Stimulated activated CD4-positive, alpha-beta T cell treated with anti-CD3 and anti-CD28 coated beads, TNF-alpha, amount 100 ng/mL, for 48 hours (primary cell): ENCODE measurements around the gene PRSS8.
"Not testable (repeated sequence)": the region's sequence is repeated elsewhere in the genome, so short reads cannot be mapped to it uniquely, and the experiment has no call there.

Source experiments
- DNase-seq, 3 donors: peaks; one replicate each; pipeline ENCODE4 v3.0.0-alpha.2; 2020; ENCODE audit warnings: low read depth in 3 of 3

The PRSS8 gene

DNA sequence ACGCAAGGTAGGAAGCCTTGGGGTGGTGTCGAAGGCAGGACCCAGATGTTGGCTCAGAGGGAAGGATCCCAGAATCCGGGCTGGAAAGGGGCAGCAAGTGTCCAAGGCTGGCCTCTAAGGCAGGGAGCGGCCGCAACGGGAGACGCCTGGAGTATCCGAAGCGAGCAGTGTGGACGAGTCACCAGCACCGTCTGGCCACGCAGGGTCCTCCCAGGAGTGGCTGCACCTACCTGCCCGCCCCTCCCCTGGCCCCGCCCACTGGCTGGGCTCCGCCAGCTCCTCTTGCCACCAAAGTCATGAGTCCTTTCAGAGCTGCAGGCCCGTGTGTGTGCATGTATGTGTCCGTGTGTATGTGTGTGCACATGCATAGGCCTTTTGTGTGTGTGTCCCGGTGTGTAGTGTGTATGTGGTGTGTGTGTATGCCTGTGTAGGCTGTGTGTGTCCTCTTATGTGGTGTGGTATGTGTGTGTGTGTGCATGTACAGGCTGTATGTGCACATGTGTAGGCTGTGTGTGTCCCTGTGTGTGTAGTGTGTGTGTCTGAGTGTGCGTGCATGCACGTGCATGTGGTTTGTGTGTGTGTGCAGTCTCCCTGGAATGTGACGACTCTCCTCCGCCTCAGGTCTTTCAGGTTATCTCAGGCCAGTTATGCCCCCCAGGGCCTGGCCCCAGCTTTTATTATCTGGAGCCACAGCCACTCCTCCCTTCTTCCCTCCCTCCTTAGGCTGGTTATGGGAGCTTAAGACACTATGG lies at the start of gene PRSS8:
Gene PRSS8, minus strand, starts transcription at position 193 of the 752 bp plus-strand sequence. CDS start 229 bp downstream, outside the sequence.
- no peak for DNase-seq

DNA sequence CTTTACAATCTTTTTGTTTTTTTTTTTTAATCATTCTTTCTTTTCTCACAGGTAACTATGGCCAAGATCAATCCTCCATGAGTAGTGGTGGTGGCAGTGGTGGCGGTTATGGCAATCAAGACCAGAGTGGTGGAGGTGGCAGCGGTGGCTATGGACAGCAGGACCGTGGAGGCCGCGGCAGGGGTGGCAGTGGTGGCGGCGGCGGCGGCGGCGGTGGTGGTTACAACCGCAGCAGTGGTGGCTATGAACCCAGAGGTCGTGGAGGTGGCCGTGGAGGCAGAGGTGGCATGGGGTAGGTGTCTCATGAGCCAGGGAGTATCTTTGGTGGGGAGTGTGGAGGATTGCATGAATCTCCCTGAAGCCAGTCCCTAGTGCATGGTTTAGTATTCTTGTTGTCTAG lies 49.4 kb upstream of the PRSS8 start:
- DNase-seq = no peak

DNA sequence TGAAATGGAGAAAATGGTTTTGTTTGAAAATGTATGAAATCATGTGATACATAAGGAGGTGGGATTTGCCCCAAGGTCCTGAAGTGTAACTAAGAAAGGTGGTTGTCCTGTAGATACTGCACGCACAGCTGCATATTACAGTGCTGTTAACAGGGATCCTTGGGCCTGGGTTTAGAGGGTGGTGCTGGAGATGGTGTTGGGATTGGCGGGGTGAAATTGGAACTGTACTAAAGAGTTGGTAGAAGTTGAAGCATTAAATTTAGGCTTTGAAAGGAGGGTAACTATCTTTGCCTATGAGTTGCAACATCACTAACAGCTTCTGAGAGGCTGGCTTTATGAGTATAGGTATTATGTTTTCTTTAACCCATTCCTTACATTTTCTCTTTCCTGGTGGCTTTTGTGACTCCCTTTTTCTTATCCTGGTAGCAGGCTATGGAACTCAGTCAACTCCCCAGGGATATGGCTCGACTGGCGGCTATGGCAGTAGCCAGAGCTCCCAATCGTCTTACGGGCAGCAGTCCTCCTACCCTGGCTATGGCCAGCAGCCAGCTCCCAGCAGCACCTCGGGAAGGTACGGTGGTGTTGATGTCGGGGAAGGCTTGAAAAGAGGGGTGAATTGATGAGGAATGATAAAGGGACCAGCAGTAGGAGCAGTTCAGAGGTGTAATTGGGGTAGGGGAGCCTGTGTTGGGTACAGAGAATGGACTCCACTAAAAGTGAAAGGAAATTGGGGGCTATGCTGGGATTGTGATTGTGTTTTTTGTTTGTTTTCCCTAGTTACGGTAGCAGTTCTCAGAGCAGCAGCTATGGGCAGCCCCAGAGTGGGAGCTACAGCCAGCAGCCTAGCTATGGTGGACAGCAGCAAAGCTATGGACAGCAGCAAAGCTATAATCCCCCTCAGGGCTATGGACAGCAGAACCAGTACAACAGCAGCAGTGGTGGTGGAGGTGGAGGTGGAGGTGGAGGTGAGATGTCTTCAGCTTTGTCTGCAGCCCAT lies 48.2 kb upstream of the PRSS8 start:
- DNase-seq = no peak

DNA sequence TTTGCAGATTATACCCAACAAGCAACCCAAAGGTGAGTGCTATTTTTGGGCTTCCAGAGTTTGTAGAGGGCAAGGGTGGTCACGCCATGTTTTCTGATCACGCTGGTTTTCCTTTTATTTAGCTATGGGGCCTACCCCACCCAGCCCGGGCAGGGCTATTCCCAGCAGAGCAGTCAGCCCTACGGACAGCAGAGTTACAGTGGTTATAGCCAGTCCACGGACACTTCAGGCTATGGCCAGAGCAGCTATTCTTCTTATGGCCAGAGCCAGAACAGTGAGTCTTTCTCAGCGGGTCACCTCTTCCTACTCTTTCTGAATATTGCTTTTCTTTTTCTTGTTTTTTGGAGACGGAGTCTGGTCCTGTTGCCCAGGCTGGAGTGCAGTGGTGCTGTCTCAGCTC lies 46.9 kb upstream of the PRSS8 start:
- no peak for DNase-seq

DNA sequence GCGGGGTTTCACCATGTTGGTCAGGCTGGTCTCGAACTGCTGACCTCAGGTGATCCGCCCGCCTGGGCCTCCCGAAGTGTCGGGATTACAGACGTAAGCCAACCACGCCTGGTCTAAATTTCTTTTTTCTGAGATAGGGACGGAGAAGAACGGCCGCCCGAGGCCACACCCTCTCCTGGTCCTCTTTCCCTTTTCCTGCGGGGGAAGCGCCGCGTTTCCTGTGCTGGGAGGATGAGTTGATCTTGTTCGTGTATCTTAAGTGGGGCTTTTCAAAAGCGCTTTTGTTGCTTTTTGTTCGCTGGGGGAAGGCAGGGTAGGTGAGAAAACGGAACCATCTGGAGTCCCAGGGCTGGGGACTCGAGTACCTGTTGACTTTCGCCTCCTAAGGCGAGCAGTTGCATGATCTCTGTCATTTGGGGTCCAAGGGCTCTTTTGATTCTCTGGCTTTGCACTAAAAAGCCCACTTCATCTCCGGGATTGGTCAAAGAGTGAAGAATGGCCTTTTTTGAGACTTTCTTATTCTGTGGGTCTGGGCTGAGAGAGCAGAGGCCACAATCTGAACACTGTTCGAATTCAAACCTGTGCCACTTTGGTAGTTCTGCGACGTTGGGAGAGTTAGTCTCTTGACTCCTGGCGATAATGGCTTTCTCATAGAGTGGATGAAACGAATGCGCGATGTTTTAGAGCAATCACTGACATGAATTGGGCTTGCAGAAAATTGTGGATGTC lies 45.7 kb upstream of the PRSS8 start:
- no peak for DNase-seq

DNA sequence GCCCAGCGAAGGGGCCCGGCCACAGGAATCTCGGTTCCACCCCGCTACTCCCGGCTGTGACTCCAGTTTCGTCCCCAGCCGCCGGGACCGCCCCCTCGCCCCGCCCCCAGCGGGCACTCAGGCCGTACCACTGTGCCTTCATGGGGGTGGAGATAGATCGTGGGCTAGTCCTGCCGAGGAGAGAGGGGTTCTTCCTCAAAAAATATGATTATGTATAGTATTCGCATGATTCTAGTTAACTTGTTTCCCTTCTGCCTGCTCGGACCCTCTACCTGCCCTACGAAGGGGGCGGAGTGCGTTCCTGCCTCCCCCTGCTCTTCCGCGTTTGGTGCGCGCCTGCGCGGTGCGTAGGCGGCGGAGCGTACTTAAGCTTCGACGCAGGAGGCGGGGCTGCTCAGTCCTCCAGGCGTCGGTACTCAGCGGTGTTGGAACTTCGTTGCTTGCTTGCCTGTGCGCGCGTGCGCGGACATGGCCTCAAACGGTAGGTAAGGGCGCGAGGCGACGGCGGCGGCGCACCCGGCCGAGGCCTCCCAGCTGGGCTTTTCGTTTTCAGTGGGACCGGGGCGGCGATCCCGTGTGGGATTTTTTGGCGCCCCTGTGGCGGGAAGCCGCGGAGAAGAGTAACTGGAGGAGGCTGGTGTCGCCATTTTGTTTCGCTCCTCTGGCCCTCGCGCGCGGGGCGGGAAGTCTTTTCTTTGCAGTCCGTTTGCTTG lies 44.4 kb upstream of the PRSS8 start, which contains the start of gene FUS:
Gene FUS, plus strand, starts transcription at position 393 of the 713 bp plus-strand sequence. Its CDS starts 76 bp downstream, at position 469.
- peak; percentile 85 to 89 (median 86) for DNase-seq

DNA sequence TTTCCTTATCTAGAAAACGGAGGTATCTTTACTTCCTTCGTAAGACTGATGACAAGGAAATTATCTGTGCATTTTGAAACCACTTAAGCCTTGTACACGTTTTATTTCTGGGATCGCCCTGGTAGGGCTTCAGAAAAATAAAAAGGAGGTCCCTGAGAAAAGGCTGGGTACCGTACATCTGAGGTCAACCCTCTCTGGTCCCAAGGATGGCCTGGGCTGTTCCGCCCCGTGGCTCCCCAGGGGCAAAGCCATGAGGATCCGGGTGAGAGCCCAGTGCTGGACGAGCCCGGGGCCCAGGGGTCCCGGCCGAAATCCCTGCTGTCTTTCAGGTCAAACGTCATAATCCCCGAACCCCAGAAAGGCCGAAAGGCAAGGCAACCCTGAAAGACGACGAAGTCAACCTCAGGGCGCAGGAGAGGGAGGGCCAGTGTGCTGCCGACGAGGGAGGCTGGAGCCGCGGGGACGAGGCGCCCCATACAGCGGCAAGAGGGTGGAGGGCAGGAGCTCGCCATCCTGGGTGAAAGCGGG lies 43.8 kb upstream of the PRSS8 start:
- no peak for DNase-seq

DNA sequence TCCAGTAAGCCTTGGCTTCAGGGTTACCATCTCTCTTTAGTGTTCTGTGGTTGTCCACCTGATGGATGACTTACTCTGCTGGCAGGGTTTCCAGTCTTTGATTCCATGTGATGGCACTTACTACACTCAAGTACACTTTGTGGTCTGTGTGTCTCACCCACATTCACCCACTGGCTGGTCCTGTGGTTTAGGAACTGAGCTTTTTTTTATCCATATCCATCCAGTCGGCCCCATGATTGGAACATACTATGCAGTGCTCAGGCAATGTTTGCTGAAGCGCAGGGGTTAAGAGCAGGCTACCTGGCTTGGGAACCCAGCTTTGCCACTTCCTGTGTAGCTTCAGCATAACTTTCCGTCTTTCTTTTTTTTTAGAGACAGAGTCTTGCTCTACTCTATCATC lies 41.6 kb upstream of the PRSS8 start:
- peak in 1 of 3 donors; percentile 35 for DNase-seq

DNA sequence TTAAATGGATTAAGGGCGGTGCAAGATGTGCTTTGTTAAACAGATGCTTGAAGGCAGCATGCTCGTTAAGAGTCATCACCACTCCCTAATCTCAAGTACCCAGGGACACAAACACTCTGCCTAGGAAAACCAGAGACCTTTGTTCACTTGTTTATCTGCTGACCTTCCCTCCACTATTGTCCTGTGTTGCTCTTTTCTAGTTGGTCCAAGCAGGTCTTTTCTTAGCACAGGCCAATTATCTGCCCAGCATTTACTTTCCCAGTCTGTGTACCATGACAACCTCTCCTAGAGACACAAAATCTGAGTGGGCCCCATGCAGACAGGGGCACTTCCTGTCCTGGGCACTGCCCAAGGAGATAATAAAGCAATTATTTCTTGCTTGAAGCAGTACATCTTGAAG lies 34.5 kb upstream of the PRSS8 start:
- not testable (repeated sequence) for DNase-seq

DNA sequence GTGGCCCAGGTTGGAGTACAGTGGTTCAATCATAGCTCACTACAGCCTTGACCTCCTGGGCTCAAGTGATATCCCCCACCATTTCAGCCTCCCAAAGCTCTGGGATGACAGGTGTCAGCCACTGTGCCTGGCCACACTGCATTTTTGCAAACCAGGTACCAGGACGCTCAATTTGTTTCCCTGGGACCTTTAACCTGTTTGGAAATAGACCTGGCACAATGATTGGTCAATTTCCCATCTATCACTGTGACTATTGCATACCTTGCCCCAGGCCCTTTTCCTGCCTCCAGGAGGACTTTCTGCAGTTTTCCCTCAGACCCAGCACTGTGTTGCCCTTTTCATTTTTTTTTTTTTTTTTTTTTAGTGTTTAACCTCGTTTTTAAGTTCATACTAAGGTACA lies 33.3 kb upstream of the PRSS8 start:
- DNase-seq = no peak

DNA sequence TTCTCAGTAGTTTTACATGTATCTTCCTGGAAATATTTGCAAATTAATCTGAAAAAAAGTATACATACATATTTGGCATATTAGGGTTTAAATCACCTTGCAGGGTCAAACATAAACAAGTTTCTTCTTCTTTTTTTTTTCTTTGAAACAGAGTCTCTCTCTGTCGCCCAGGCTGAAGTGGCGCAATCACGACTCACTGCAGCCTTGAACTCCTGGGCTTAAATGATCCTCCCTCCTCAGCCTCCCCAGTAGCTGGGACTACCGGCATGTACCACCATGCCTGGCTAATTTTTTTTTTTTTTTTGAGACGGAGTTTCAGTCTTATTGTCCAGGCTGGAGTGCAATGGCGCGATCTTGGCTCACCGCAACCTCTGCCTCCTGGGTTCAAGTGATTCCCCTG lies 31.8 kb upstream of the PRSS8 start:
- DNase-seq = no peak

DNA sequence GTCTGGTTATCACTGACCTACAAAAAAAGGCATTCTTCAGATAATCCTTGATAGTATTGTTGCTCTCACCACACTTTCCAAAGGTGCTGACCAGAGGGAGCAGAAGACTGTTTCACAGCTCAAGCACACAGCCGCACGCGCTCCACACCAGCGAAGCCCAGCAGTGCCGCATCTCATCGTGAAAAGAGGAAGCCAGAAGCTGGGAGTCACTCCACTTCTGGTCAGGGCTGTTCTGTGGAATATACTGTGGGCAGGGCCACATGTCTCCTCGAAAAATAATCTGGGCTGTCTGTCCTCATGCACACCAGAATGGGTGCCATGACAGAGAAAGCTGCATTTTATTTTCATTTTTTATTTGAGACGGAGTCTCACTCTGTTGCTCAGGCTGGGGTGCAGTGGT lies 21.6 kb upstream of the PRSS8 start:
- no peak for DNase-seq

DNA sequence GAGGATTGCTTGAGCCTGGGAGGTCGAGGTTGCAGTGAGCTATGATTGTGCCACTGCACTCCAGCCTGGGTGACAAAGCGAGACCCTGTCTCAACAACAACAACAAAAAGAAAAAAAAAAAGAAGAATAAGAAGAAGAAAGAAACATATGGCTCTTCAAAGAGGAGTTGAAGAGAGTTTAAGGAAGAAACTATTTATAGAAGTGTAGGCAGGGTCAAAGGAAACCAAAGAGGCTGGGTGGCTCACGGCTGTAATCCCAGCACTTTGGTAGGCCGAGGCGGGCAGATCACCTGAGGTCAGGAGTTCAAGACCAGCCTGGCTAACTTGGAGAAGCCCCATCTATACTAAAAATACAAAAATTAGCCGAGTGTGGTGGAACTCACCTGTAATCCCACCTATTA lies 15.4 kb upstream of the PRSS8 start:
- not testable (repeated sequence) for DNase-seq

DNA sequence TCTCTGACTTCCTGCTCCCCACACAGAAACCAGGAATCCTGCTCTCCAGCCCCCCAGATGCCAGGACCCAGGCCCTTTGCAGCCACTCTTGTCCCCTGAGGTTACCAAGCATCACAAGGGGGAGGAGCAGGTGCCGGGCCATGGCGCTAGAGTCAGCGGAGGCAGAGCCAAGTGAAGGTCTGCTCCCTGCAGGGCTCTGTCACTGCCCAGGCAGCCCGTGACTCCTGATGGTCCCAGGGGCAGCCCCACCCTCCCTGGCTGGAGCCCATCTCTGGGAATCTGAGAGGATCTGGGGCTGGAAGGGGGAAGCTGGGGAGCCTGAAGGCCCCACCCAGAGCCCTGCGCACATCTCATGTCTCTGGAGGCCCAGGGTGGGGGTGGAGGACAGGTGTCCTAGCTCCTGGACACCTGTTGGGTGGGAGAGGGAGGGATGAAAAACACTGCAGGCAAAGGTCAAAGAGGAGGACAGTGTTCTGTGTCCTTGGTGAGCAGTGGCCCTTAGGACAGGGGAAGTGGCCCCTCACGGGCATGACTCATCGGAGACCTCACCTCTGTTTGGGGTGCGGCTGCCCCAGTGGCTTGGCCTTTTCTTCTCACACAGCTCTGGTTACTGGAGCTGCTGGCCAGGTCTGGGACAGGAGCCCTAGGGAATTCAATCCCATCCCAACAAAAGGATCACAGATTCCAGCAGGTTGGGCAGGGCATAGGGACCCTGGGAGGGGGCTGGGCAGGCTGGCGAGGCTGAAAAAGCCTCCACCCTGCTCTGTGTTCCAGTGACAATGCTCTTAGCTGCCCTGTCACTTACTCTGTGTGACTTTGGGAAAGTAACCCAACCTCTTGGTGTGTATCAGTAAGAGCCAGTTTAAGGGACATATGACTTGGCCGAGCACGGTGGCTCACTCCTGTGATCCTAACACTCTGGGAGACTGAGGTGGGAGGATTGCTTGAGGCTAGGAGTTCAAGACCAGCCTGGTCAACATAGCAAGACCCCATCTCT lies 14.7 kb upstream of the PRSS8 start, which contains the start of gene PRSS36:
Gene PRSS36, minus strand, starts transcription at position 173 of the 997 bp plus-strand sequence. Its CDS starts 31 bp downstream, at position 142.
- no peak for DNase-seq

DNA sequence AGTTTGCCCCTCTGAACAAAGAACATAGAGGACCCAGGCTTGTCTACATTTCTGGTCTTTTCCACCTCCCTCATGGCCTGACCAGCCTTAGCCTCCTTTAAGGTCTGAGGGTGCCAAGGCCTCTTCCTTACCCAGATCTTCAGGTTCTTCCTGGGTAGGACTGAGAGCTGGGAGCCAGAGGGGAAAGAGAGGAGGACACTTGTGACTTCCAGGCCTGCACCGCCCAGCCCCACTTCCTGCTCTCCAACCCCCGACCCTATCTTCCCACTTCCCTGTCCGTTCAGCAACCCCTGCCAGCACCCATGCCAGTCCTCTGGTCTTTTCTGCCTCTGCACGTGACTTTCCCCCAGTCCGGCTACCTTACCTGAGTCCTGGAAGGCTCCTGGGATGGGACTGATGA lies 13.8 kb upstream of the PRSS8 start:
- no peak for DNase-seq

DNA sequence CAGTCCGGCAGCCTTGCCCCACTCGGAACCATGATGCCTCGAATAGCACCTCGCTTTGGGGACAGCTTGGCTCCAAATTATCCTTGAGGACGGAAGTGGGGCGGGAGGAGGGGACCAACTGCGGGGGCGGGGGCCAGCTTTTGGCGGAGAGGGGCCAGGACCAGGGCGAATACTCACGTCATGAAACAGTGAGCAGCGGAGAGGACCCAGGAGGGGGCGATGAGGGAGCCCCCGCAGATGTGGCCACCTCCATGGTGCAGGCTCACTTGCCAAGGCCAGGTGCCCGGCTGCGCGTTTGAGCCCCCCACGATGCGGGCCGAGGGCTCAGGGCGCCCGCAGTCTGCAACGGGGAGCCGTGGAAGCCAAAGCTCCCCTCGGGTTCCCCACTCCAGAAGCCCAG lies 13.4 kb upstream of the PRSS8 start:
- no peak for DNase-seq

DNA sequence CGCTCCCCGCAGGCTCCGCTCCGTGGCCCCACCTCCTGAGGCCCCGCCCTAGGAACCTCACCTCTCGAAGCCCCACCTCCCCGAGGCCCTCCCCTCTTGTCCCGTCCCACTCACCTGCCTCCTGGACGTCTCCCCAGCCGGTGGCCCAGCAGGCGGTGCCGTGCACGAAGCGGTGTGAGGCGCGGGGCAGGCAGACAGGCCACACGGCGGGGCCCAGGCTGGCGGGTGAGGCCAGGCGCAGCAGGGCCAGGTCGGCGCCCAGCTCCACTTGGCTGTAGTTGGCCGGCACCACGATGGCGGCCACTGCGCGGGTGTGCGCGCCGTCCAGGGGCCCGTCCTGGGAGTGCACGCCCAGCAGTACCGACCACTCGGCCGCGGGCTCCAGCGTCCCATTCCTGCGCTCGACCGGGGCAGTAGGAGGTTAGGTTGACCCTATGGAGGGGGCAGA lies 12.8 kb upstream of the PRSS8 start:
- no peak for DNase-seq

DNA sequence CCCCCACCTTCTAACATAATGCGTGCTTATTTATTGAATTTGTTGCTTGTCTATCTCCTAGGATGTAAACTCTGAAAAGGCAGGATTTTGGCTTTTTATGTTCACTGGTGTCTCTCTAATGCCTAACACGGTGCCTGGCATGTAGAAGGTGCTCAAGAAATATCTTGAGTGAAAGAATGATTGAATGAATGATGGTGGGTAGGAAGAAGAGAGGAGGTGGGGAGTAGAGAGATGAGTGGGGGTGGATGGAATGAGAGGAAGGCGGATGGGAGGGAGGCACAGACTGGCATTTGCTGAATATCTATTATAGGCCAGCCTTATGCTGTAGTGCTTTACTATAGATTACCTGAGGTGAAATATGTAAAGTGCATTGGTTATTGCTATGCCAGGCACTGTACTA lies 12.0 kb upstream of the PRSS8 start:
- DNase-seq = no peak

DNA sequence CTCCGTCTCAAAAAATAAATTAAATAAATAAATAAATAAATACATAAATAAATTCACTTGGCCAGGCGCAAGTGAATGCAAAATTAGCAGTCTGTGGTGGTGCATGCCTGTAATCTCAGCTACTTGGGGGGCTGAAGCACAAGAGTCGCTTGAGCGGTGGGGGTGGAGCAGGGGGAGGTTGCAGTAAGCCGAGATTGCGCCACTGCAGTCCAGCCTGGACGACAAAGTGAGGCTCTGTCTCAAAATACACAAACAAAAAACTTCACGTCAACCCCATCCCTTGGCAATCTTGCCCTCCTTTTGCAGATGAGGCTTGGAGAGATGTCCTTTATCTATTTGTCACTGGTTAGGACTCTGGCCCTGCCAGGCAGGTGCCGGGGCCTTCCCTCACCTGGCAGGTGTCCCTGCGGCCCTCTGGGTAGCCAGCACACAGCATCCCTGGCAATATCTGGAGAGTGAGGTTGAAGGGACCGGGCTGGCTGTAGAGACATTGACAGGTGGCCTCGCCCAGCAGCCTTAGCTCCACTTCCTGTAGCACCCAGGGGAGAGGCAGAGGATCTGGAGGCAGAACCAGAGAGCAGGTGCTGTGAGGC lies 10.0 kb upstream of the PRSS8 start:
- no peak for DNase-seq
